GM12872 (cell line): ENCODE data around the gene CCDC122.

Experiments
- TF ChIP-seq, protein P1 (sequence below): IDR thresholded peaks from 3 replicates; pipeline ENCODE4 v1.5.1; 2011; ENCODE audit warnings: low read depth, mild to moderate bottlenecking, low read length, moderate library complexity; ENCODE audit not compliant: insufficient read depth

The CCDC122 gene

DNA sequence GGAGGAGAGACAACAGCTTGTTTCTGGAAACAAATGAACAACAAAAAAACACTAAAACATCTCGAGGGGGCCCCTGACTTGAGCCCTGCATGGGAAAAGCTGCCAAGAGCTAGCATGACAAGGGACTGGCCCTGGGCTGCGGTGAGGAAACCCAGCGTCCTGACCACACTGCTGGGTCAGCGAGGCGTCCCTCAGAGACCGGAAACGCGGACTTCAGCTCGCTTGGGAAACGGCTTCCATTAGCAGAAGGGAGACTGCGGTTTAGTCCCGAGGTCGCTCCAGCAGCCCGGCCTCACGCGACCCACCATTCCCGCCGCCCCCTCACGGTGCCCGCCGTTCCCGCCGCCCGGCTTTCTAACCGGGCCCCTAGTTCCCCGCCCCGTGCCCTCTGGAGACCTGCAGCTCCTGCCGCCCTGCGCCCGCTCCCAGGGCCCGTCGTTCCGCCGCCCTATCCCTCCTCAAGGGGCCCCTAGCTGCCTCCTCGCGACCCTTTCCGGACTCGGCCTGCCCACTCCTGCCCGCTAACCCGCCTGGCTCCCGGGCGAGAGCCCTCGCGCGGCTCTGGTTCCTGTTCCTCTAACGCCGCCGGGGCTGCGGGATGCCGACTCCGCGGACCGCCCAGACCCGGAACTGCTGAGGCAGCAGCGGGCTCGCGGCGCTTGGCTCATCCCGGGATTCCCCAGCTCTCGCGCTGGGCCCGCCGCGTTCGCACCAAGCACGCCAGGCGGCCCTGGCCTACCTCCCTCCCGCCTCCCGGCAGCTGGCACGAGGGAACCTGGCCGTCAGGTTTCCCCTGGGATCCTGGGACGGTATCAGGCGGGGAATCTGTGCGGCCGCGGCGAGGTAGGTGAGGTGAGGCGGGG is at the start of gene CCDC122:
CCDC122 (minus strand) TSS at position 849 of the 863 bp plus-strand sequence. CDS start 10,364 bp downstream, outside the sequence.
- TF ChIP-seq, protein P1, sequence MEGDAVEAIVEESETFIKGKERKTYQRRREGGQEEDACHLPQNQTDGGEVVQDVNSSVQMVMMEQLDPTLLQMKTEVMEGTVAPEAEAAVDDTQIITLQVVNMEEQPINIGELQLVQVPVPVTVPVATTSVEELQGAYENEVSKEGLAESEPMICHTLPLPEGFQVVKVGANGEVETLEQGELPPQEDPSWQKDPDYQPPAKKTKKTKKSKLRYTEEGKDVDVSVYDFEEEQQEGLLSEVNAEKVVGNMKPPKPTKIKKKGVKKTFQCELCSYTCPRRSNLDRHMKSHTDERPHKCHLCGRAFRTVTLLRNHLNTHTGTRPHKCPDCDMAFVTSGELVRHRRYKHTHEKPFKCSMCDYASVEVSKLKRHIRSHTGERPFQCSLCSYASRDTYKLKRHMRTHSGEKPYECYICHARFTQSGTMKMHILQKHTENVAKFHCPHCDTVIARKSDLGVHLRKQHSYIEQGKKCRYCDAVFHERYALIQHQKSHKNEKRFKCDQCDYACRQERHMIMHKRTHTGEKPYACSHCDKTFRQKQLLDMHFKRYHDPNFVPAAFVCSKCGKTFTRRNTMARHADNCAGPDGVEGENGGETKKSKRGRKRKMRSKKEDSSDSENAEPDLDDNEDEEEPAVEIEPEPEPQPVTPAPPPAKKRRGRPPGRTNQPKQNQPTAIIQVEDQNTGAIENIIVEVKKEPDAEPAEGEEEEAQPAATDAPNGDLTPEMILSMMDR = no peak

DNA sequence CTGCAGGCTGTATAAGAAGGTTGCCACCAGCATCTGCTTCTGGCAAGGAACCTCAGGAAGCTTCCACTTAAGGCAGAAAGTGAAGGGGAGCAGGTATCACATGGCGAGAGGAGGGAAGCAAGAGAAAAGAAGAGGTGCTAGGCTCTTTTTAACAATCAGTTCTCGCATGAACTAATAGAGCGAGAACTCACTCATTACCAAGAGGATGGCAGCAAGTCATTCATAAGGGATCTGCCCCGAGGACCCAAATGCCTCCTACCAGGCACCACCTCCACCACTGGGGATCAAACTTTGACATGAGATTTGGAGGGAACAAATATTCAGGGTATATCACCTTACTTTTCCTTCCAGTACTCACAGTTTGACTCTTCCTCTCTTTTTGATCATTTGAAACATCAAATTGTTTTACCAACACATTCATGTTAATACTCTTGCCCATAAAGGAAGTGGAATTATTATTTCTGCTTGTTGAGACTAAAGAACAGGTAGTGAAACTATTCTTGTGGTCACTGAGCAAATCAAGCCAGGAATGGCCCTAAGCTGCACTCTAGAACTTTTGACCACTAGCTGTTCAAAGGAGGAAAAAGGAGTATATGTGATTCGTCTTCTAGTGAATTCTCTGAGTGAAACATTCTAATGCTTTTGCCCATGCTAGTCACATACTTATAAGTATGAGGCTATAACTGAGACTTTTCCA is 45.2 kb upstream of the CCDC122 start:
- TF ChIP-seq, protein P1 = no peak

DNA sequence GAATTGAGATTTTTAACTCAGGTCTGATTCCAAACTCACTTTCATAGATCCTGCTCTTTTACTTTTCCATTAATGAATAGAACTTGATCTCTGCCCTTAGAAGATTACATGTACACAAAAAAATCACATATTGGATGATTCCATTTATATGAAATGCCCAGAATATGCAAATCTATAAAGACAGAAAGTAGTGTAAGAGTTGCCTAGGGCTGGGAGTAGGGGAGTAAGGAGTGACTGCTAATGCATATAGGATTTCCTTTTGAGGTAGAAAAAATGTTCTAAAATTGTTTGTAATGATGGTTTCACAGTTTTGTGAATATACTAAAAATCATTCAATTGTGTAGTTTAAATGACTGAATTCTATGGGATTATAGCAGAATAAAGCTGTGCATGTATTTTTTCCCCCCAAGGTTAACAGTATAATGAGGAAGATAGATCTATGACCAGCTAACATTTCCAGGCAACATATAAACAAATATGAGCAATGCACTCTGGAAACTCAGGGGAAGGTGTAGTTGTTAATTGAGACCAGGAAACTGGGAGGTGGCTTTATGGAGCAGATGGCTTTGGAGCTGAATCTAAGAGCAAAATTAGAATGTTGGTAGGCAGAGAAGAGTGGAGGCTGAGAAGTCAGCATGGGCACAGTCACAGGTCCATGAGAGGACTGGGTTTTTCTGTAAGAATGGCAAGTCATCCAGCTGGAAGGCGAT is 41.6 kb upstream of the CCDC122 start:
- TF ChIP-seq, protein P1 = no peak

DNA sequence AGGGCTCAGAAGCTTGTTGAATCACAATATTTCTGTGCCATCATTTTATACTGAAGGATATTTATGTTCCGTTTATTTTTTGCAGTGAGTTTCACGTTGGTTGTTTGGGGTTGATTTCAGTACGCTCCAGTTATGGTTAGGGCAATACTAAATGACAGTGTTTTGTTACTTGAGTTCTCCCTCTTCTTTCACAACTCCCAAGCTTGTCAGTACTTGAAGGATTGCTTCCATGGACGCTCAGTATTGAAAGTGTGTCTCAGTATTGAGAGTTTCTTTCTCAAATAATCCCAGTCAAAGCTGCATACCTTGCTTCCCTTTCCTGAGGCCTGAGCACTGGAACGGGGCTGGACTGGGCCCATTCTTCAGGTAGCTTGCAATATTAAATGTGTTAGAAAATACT is 39.1 kb upstream of the CCDC122 start:
- TF ChIP-seq, protein P1 = no peak

DNA sequence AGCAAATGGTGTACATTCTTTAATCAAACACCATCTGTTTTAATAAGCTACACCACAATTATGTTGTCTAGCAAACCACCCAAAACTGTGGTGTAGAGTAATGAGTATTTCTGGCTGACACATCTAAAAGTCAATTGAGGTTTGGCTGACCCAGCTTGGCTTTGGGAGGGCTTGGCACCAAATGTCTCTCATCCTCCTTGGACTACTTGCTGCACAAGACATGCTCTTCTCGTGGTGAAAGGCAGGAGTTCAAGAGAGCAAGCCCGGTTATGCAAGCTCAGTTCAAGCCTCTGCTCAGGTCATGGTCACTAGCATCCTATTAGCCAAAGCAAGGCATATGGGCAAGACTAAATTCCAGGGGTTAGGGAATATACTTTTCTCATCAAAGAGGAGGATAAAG is 37.3 kb upstream of the CCDC122 start:
- TF ChIP-seq, protein P1 = no peak

DNA sequence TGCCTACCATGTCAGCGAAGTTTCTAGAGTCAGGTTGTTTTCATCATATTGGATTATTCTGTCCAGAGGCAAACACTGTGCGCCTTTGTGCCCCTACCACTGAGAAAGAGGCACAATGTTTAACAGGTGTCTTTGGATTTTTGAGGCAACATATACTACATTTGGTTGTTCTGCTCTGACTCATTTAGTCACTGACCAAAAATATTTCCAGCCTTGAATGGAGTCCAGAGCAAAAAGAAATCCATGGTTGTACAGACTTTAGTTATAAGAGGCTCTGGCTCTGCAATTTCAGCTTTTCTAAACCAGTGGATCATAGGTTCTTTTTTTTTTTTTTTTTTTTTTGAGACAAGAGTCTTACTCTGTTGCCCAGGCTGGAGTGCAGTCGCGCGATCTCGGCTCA is 35.9 kb upstream of the CCDC122 start:
- TF ChIP-seq, protein P1 = no peak

DNA sequence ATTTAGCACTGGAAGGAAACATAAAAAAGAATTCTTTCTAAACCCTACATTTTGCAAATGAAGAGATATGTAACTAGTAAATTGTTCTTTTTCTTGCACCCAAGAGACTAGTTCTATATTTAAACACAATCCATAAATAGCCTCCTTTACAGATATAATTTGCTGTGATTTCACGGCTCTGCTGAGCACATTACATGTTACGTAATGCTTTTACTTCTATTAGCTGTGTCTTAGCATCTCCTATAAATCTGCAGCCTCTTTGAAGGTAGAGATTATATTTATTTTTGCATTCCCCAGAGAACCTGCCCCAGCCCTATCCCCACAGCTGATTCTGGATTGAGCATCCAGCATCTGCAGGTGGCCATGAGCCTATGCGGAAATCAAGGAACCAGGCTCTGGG is 32.3 kb upstream of the CCDC122 start:
- TF ChIP-seq, protein P1 = no peak
